Stimulated activated CD8-positive, alpha-beta memory T cell treated with anti-CD3 and anti-CD28 coated beads, Interleukin-7, amount 100 ng/mL, for 4 hours (primary cell): ENCODE measurements around the gene ACAP2.

Experiments
- DNase-seq, 2 donors: peaks; one replicate each; pipeline ENCODE4 v3.0.0-alpha.2; 2020; ENCODE audit warnings: low read depth in 2 of 2

Gene ACAP2

GRCh38 chr3:195260280-195260905, 182.4 kb downstream of the ACAP2 start:
- peak in 1 of 2 donors; percentile 15 for DNase-seq

- peak; percentile 81 to 89 for DNase-seq
Observed at GRCh38 chr3:195259475-195260279, 183.1 kb downstream of the ACAP2 start.

- no peak for DNase-seq
Observed at GRCh38 chr3:195259154-195259474, 183.7 kb downstream of the ACAP2 start.

- DNase-seq, result no peak
Observed at GRCh38 chr3:195258449-195259153, 184.2 kb downstream of the ACAP2 start.

- DNase-seq, result no peak
Observed at GRCh38 chr3:195257454-195258448, 185.1 kb downstream of the ACAP2 start.

- DNase-seq, result no peak
Observed at GRCh38 chr3:195256639-195257453, 186.0 kb downstream of the ACAP2 start.

- no peak for DNase-seq
Observed at GRCh38 chr3:195255571-195256501, 187.0 kb downstream of the ACAP2 start.

GRCh38 chr3:195255176-195255500, 187.7 kb downstream of the ACAP2 start:
- no peak for DNase-seq

- DNase-seq, result no peak
Observed at GRCh38 chr3:195254454-195255175, 188.2 kb downstream of the ACAP2 start.

- DNase-seq, result no peak
Observed at GRCh38 chr3:195253923-195254432, 188.8 kb downstream of the ACAP2 start.

GRCh38 chr3:195251336-195252065, 191.3 kb downstream of the ACAP2 start:
- DNase-seq, result no peak

GRCh38 chr3:195250473-195251251, 192.2 kb downstream of the ACAP2 start:
- DNase-seq, result no peak

- DNase-seq, result no peak
Observed at GRCh38 chr3:195249858-195250464, 192.9 kb downstream of the ACAP2 start.

- no peak for DNase-seq
Observed at GRCh38 chr3:195249057-195249770, 193.6 kb downstream of the ACAP2 start.

- DNase-seq, result no peak
Observed at GRCh38 chr3:195248281-195248680, 194.5 kb downstream of the ACAP2 start.

GRCh38 chr3:195247863-195248189, 195.0 kb downstream of the ACAP2 start:
- no peak for DNase-seq
